ENCODE results near the gene SPRR1B. TPM values are rescaled to one million over a fixed set of nuclear protein-coding genes. Genes with fewer than 3 reads are reported as not detected.

SPRR1B gene
- total and polyA plus RNA-seq, 10 donors: 0.30 to 1.2 TPM; not detected in 8

- peaks cover 0 to 10% (median 5%) of the 10 kb centered on the region in 8 donors for H3K9me3 ChIP-seq
- no peaks in the 10 kb centered on the region for H3K36me3 ChIP-seq
- TF ChIP-seq, protein P1, sequence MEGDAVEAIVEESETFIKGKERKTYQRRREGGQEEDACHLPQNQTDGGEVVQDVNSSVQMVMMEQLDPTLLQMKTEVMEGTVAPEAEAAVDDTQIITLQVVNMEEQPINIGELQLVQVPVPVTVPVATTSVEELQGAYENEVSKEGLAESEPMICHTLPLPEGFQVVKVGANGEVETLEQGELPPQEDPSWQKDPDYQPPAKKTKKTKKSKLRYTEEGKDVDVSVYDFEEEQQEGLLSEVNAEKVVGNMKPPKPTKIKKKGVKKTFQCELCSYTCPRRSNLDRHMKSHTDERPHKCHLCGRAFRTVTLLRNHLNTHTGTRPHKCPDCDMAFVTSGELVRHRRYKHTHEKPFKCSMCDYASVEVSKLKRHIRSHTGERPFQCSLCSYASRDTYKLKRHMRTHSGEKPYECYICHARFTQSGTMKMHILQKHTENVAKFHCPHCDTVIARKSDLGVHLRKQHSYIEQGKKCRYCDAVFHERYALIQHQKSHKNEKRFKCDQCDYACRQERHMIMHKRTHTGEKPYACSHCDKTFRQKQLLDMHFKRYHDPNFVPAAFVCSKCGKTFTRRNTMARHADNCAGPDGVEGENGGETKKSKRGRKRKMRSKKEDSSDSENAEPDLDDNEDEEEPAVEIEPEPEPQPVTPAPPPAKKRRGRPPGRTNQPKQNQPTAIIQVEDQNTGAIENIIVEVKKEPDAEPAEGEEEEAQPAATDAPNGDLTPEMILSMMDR (IDR thresholded peaks at IDR 0.05 in 8 of 11, conservative IDR thresholded peaks at IDR 0.05 in 3 of 11): no peak
- TF ChIP-seq POLR2A (IDR thresholded peaks at IDR 0.05) (no peak), POLR2AphosphoS5 (IDR thresholded peaks at IDR 0.05) (no peak)
- no peak overlapping the region for H3K4me3 ChIP-seq
- DNase-seq: no peak
- peaks cover 0 to 16% (median 0%) of the 10 kb centered on the region in 7 donors for H3K27me3 ChIP-seq (replicated peaks in 1 of 7)
- H3K27ac ChIP-seq: no peak overlapping the region
- H3K4me1 ChIP-seq: no peaks in the 10 kb centered on the region
- intact Hi-C loops (cut with DNase I; ENCODE audit: low total_unique reads): no loop called here
- 43 to 60% (median 55%) methylated on average over 7 of the region's 7 CpGs for WGBS, 5 donors
Measured at GRCh38 chr1:152997901-152998300, 33.1 kb upstream of the SPRR1B start.

GRCh38 chr1:152998476-152998875, 32.5 kb upstream of the SPRR1B start:
- H3K36me3 ChIP-seq: no peaks in the 10 kb centered on the region
- no peak for TF ChIP-seq POLR2A (IDR thresholded peaks at IDR 0.05)
- TF ChIP-seq, protein P1 (IDR thresholded peaks at IDR 0.05 in 8 of 11, conservative IDR thresholded peaks at IDR 0.05 in 3 of 11): no peak
- no peak for TF ChIP-seq POLR2AphosphoS5 (IDR thresholded peaks at IDR 0.05)
- intact Hi-C loops (cut with DNase I; ENCODE audit: low total_unique reads): no loop called here
- WGBS, 5 donors: 80 to 83% (median 82%) methylated on average over 4 of the region's 4 CpGs
- H3K27me3 ChIP-seq (replicated peaks in 1 of 7): peaks cover 0 to 16% (median 0%) of the 10 kb centered on the region in 7 donors
- no peaks in the 10 kb centered on the region for H3K4me1 ChIP-seq
- H3K4me3 ChIP-seq: no peak overlapping the region
- H3K9me3 ChIP-seq: peaks cover 0 to 10% (median 5%) of the 10 kb centered on the region in 8 donors
- DNase-seq: no peak
- no peak overlapping the region for H3K27ac ChIP-seq

DNA sequence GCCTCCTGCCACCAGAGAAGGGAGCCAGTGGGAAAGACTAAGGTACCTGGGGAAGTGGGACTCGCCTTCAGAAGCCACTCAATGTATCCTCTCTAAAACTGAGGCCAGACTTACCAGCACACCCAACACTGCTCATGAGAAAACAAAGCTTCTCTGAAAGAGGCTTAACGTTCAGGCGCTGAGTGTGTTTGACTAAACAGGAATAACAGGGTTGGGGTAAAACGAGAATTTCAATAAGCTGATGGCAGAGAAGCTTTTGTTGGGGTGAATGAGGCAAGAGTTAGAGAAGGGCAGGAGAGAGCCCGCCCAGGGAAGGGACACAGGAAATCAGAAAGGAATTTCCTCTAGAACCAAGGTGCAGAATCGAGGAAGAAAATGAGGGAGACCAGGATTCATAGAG, 31.2 kb upstream of the SPRR1B start:
- no peak for TF ChIP-seq POLR2AphosphoS5 (IDR thresholded peaks at IDR 0.05)
- no peak for TF ChIP-seq POLR2A (IDR thresholded peaks at IDR 0.05)
- TF ChIP-seq, protein P1 (IDR thresholded peaks at IDR 0.05 in 8 of 11, conservative IDR thresholded peaks at IDR 0.05 in 3 of 11): no peak
- Histone ChIP-seq H3K36me3 (no peaks in the 10 kb centered on the region), H3K9me3 (peaks cover 0 to 9% (median 5%) of the 10 kb centered on the region in 8 donors), H3K27me3 (replicated peaks in 1 of 7) (peaks cover 0 to 16% (median 0%) of the 10 kb centered on the region in 7 donors), H3K4me3 (no peak overlapping the region), H3K4me1 (no peaks in the 10 kb centered on the region), H3K27ac (no peak overlapping the region)
- intact Hi-C loops (cut with DNase I; ENCODE audit: low total_unique reads): no loop called here
- 73 to 80% (median 77%) methylated on average over 6 of the region's 6 CpGs for WGBS, 5 donors
- DNase-seq: no peak

DNA sequence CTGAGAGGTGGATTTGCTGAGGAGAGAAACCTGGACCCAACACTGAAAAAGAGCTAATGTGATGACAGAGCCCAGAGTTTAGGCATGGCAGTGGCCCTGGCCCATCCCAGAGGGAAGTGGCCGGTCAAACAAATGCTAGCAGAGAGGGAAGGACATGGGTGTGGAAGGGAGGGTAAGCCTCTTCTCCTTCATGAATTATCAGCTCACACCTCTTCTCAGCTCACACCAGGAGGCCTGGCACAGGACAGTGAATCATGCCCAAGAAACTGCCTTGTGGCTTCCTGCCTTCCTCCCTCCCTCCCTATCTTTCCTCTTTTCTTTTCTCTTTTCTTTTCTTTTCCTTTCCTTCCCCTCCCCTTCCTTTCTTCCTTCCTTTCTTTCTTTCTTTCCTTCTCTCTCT, 30.7 kb upstream of the SPRR1B start:
- Histone ChIP-seq H3K36me3 (no peaks in the 10 kb centered on the region), H3K27me3 (replicated peaks in 1 of 7) (peaks cover 0 to 16% (median 0%) of the 10 kb centered on the region in 7 donors), H3K9me3 (peaks cover 0 to 4% (median under 1%) of the 10 kb centered on the region in 8 donors), H3K27ac (no peak overlapping the region), H3K4me1 (no peaks in the 10 kb centered on the region), H3K4me3 (no peak overlapping the region)
- no peak for TF ChIP-seq POLR2A (IDR thresholded peaks at IDR 0.05)
- no peak for TF ChIP-seq POLR2AphosphoS5 (IDR thresholded peaks at IDR 0.05)
- TF ChIP-seq, protein P1 (IDR thresholded peaks at IDR 0.05 in 8 of 11, conservative IDR thresholded peaks at IDR 0.05 in 3 of 11): no peak
- intact Hi-C loops (cut with DNase I; ENCODE audit: low total_unique reads): no loop called here
- DNase-seq: no peak
- 71 to 82% (median 75%) methylated on average over 1 of the region's 1 CpG for WGBS, 5 donors
